ENCODE results near the gene VPS54.

The VPS54 gene

GRCh38 chr2:64015391-64015790 lies 3.8 kb downstream of the VPS54 start:
- no peak for DNase-seq (ENCODE audit: low spot score)
- TF ChIP-seq CTCF (IDR thresholded peaks at IDR 0.05), result no peak
- peak overlapping the region; percentile 20 for H3K4me3 ChIP-seq
- no peak overlapping the region for H3K27ac ChIP-seq

- Histone ChIP-seq H3K4me3 (no peak overlapping the region), H3K27ac (no peak overlapping the region)
- DNase-seq (ENCODE audit: low spot score), result no peak
- no peak for TF ChIP-seq CTCF (IDR thresholded peaks at IDR 0.05)
These were observed 4.6 kb downstream of the VPS54 start for GRCh38 chr2:64014628-64015027.

- Histone ChIP-seq H3K4me3 (no peak overlapping the region), H3K27ac (no peak overlapping the region)
- DNase-seq (ENCODE audit: low spot score), result no peak
- no peak for TF ChIP-seq CTCF (IDR thresholded peaks at IDR 0.05)
These were observed 6.2 kb downstream of the VPS54 start for GRCh38 chr2:64013053-64013452.

GRCh38 chr2:64012115-64012514 lies 7.1 kb downstream of the VPS54 start:
- H3K27ac ChIP-seq, result no peak overlapping the region
- no peak overlapping the region for H3K4me3 ChIP-seq
- TF ChIP-seq CTCF (IDR thresholded peaks at IDR 0.05), result no peak
- no peak for DNase-seq (ENCODE audit: low spot score)

- no peak for TF ChIP-seq CTCF (IDR thresholded peaks at IDR 0.05)
- DNase-seq (ENCODE audit: low spot score), result no peak
- no peak overlapping the region for H3K4me3 ChIP-seq
- no peak overlapping the region for H3K27ac ChIP-seq
These were observed 10.7 kb downstream of the VPS54 start for GRCh38 chr2:64008434-64009009.

- H3K4me3 ChIP-seq, result no peak overlapping the region
- TF ChIP-seq CTCF (IDR thresholded peaks at IDR 0.05), result no peak
- no peak for DNase-seq (ENCODE audit: low spot score)
- no peak overlapping the region for H3K27ac ChIP-seq
These were observed 11.3 kb downstream of the VPS54 start for GRCh38 chr2:64007924-64008323.

GRCh38 chr2:64005707-64006356 lies 13.4 kb downstream of the VPS54 start:
- H3K27ac ChIP-seq, result no peak overlapping the region
- no peak for TF ChIP-seq CTCF (IDR thresholded peaks at IDR 0.05)
- DNase-seq (ENCODE audit: low spot score), result no peak
- H3K4me3 ChIP-seq, result no peak overlapping the region

Data from coronary artery (tissue), 2 donors.